Stimulated activated naive CD4-positive, alpha-beta T cell (primary cell): ENCODE results near the gene ST6GALNAC3.

Experiments
- DNase-seq, 6 experiments: peaks; one replicate each; lab custom pipeline; 2025; lab: John Stamatoyannopoulos, UW

Gene ST6GALNAC3

DNA sequence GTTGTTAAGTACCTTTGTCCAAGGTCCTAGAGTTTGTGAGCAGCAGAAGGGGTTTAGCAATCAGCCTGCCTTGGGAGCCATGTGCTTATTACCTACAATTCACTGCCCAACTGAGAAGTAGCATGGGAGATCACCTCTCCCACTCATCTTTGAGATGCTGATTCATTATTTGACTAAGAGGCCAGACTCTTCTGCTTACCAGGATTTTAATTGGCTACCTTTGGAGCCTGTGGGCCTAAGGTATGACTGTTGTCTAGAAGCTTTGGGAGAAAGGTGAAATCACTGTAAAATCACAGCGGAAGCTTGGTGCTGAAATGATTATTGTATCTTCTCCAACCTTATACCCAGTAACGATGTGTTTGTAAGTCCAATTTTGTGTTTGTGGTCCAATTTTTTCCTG lies 213.4 kb downstream of the ST6GALNAC3 start:
- no peak for DNase-seq

DNA sequence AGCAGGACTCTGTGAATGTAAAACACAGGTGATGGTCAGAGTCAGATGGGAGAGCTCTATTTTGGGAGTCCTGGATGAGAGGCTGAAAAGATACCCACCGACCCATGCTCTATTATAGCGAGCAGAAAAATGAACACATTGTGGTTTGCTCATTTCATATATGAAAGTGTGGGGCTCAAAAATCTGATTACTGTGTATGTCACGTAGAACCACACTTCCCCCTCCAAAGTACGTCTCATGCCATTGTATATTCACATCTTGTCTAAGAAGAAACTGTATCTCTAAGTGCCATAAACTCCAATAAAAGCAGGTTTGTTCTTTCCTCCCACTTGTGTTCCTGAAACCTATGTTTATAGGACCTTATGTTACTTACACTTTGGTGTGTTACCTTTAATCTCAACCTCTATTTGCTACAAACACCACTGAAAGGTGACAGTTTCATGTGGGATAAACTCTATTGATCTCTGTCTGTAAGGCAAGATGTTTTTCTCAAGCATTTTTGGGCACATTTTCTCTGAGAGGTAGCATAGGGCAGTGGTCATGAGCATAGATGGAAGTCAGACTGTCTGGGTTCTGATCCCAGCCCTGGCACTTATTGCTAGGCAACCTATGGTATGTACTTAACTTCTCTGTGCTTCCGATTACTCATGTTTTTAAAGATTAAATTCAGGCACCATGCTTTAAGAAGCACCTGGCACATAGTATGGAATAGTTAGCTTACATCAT lies 214.4 kb downstream of the ST6GALNAC3 start:
- peak in 2 of 6 experiments; percentile 22 to 34 for DNase-seq

- DNase-seq: peak in 1 of 6 experiments; percentile 6
Observed at GRCh38 chr1:76289692-76290091, 215.1 kb downstream of the ST6GALNAC3 start.

GRCh38 chr1:76290271-76290670 lies 215.7 kb downstream of the ST6GALNAC3 start:
- no peak for DNase-seq

DNA sequence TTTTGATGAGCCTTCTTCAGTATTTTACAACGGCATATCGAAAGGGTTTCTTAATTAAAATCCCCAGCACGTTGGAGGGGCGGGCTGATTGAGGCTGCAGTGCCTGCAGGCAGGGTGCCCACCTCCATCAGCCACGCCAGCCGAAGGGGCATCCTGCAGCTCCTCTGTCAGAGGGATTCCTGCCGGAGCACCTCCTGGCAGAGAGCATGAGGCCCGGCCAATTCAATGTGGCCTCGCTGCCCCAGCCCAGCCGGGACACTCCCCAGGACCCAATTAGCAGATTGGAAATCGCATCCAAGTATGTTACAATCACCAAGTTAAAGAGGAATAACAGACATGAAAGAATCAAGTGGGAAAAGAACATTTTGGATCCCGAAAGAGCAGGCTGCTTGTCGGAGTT lies 216.6 kb downstream of the ST6GALNAC3 start:
- DNase-seq: no peak

DNA sequence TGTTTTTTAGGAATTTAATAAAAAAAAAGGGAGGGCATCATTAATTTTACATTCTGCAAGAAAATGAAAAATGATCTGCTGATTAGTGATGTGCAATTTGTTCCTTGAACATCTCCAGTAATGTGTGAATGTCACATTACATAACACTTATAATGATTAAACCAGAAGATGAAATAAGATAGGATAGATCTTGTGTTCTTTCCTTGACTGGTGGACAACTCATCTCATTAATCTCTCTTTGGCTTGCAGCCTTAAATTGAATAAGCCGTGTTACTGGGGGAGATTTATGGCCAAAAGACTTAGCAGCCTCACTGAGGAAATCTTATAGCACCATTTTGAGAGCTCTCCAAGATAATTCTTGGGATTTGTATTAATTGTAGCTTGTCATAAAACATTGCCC lies 217.2 kb downstream of the ST6GALNAC3 start:
- no peak for DNase-seq

GRCh38 chr1:76292418-76293184 lies 218.1 kb downstream of the ST6GALNAC3 start:
- DNase-seq: no peak

DNA sequence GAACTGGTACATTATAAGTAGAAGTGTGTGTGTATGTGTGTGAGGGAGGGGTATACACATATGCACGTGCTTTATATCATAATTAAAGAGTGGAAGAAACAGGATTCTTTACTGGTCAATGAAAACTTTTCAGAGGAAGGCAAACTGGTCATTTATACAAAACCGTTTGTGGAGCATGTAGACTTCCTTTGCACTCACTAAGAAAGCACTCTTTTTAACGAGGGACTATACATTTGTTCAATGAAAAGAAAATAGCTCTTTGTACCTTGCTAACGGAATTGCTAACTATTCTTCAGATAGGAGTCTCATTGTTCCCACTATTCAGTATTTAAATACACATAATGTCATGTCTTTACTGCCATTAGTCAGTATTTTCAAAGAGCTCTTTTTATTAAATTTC lies 219.3 kb downstream of the ST6GALNAC3 start:
- DNase-seq: no peak

DNA sequence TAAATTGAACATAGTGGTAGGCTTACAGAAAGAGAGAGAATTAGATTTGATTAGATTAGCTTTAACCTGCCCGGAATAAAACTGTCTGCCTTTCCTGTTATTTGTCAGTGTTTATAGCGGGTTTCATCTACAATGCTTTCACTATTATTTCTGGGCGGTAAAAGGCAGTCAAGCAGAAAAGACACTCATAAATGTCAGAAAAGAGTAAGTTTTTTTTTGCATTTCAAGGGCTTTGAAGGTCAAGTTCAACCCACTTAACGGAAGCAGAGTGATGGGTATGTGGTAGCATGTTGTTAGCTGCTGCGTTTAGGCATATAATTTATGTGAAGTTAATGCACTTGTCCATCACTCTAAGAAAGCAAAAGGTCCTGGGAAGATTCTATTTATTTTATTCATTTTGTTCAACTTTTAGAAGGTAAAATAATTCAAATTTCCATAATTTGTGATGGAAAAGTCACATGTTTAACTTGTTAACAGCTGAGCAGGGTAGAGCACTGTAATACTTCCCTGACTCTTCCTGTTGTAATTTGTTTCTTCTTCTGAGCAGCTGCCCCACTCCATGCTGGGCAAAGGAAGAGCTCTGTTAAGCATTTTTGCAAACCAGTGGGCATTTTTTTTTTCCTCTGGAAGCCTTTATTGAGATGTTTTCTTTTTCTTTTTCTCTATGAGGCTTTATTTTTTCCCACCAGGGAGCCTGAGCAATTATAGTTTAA lies 220.1 kb downstream of the ST6GALNAC3 start:
- DNase-seq: peak in 3 of 6 experiments; percentile 43 to 47 (median 47)

DNA sequence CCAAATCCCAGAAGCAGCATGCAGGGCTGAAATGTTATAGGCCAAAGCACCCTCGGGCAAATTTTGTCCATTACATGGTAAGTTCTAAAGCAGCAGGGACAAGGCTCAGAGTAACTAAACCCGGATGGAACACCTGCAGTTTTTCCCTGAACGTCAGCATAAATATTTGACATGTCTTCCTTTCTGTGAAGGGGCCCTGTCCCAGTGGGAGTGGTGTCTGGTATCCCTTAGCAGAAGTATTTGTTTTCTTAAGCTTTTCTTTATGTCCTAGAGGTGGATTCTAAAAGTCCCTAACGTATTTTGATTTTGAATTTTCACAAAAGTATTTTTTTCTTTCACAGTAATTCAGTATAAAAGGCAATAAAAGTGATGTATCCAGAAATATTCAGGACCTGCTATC lies 223.9 kb downstream of the ST6GALNAC3 start:
- no peak for DNase-seq

GRCh38 chr1:76299036-76299435 lies 224.5 kb downstream of the ST6GALNAC3 start:
- DNase-seq: peak in 1 of 6 experiments; percentile 6

DNA sequence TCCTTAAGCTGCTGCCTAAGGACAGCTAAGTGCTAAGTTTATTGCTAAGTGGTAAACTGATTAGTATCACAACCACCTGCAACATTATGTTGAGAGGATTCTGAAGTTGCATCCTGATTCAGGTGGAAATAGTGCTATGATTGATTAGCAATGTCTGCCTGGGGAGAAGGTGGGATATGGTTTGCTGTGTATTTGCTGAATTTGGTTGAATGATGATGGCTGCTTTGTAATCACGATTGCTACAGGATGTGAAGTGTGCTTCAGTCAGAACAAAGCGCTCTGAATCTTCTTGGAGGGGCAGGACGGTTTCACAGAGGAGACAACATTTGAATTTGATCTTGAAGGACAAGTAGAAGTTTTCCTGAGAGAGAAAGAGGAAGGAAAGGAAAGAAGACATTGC lies 226.0 kb downstream of the ST6GALNAC3 start:
- DNase-seq: peak in 3 of 6 experiments; percentile 23 to 31 (median 29)

- no peak for DNase-seq
Observed at GRCh38 chr1:76302711-76303339, 228.3 kb downstream of the ST6GALNAC3 start.

DNA sequence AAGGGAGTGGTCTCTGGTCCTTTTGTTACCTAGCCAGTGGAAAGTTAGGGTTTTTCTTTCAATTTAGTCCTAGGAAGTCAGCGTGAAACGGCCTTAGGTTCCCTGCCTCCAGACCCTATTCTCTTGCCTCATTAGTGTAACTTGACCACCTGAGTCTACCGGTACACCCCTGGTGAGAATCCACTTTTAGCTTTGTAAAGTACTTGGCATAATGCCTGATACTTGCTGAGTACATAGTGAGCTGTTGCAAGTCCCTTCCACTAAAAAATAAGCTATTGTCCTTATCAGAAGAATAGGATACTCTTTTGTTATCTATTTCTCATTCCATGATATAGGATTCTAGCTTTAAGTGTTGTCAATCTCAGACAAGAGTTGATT lies 228.8 kb downstream of the ST6GALNAC3 start:
- DNase-seq: no peak

DNA sequence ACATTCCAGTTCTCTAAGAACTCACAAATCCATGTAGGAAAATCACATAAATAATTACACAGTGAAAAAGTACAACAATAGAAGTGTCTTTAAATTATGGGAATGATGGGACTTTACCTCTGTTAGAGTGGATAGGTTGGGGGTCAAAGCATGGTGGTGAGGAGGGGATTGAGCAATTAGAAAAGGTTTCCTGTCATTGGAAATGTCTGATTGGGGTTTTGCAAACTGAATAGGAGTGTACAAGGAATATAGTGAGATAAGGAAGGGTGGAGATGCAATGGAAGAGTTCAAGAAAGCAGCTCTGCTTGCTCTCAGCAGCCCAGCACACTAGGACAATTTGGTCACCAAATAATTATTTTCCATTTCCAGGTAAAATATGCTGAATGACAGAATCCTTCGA lies 238.8 kb downstream of the ST6GALNAC3 start:
- no peak for DNase-seq

DNA sequence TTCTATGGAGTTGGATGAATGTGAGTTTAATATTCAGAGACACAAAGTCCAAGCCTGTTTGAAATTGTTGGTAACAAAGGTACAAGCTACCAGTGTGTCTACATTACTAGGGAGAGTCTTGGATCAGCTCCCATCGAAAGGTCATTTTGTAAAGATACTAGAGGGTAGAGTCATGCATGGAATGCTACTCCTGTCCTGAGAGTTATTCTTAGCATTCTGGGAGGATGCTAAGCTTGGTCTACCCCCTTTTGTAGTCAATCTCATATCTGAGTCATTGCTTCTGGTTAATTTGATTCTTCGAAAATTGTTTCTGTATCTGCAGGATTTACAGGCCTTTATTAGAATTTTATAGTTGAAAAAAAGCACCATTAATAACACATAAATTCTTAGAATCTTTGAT lies 240.2 kb downstream of the ST6GALNAC3 start:
- no peak for DNase-seq

DNA sequence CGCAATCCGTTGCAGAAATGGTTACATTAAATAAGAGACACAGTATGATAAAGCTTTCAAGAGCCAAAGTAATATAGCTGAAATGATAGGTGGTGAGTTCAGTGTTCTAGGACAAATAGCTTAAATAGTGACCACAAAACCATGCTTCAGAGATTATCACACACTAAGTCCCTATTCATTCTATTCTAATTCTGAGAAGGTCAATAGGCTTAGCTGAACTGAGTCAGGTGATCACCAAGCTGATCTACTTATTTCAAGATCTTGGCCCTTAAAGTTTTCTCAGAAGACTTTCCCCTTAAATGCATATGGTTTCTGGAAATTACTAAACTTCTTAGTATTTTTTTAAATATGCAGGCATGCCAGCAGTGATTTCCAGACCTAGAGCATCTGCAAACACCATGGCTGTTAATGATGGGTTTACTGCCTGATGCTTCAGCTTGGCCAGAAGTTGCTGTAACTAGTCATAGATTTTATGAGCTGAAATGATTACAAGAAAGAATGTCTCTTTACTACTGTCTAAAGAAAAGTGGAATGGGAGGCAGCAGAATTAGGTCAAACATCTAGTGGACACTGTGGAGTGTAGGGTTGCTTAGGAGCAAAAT lies 242.9 kb downstream of the ST6GALNAC3 start:
- no peak for DNase-seq

- peak in 3 of 6 experiments; percentile 4 to 63 (median 47) for DNase-seq
Observed at GRCh38 chr1:76330991-76331603, 256.6 kb downstream of the ST6GALNAC3 start.

- no peak for DNase-seq
Observed at GRCh38 chr1:76335882-76336281, 261.3 kb downstream of the ST6GALNAC3 start.

- DNase-seq: no peak
Observed at GRCh38 chr1:76336931-76337371, 262.4 kb downstream of the ST6GALNAC3 start.

DNA sequence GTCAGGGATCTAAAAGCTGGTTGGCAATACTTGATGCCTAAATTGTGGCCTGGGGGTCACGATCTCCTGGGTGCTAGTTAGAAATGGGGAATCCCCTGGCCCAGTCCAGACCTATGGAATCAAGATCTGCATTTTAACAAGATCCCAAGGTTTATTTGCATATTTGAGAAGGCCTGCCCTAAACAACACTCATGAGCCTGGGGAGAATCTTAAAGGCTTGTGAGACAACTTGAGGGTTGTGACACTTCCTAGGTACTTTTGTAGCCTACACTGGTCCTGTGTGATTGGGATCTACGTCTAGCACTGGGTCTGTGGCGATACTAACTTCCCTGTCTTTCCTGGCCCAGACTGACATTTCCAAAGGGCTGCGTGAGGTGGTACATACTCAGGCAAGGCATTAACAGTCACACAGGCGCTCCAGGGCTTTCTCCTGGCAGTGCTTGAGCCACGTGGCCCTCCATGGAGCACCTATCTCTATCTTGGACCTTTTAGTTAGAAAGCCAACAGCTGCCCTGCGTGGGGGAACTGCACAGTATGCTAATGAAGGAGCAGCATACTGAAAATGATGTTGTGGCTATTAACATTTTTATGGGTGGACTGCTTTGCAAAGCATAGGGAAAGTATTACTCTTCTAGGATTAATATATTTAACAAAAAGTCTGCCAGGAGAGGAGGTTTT lies 263.1 kb downstream of the ST6GALNAC3 start:
- DNase-seq: no peak
